Measurements from ENCODE around the gene TIMM44. TPM values are rescaled to one million over a fixed set of nuclear protein-coding genes. Genes with fewer than 3 reads are reported as not detected.
"Not testable (repeated sequence)": the region's sequence is repeated elsewhere in the genome, so short reads cannot be mapped to it uniquely, and the experiment has no call there.

Gene TIMM44
- total and polyA plus RNA-seq, 2 donors = 31.2 to 60.2 TPM

- H3K4me3 ChIP-seq (ENCODE audit: low read depth, low read length) = peak overlapping the region; percentile 29
- no peaks in the 10 kb centered on the region for H3K36me3 ChIP-seq (ENCODE audit: insufficient read depth)
- no peaks in the 10 kb centered on the region for H3K4me1 ChIP-seq (ENCODE audit: insufficient read depth)
- H3K27ac ChIP-seq (ENCODE audit: low read depth) = peak overlapping the region; percentile 55
- DNase-seq (ENCODE audit: extremely low spot score) = no peak
- WGBS = 40% methylated on average over 17 of the region's 17 CpGs
Observed at GRCh38 chr19:7921302-7921966, 22.0 kb downstream of the TIMM44 start.

DNA sequence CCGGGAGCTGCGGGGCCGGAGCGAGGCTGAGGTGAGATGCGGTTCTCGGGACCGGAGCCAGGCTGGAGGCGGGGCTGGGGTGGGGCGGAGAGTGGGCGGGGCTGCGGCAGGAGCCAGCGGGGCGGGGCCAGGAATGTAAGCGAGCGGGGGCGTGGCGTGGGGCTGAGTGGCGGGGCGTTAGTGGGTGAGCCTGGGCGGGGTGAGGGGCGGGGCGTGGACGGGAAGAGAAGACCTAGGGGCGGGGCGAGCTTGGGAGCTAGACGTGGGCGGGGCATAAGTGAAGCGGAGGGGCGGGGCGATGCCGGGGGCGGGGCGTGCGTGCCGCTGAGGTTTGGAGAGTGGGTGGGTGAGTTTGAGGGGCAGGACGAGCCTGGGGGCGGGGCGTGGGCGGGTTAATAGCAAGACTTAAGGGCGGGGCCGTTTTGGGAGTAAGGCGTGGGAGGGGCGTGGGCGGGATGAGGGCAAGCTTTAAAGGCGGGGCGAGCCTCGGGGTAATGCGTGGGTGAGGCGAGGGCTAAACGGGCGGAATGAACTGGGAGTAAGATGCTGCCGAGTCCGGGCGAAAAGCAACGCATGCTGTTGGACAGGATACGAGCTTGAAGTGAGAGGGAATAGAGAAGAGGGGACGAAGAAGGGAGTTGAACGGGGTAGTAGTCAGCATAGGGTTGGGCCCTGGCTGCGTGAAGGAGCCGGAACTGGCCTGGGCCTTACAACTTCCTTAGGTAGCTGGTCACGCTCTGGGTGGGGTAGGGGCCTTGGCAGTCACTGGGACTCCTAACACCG is 22.8 kb downstream of the TIMM44 start:
- no peaks in the 10 kb centered on the region for H3K4me1 ChIP-seq (ENCODE audit: insufficient read depth)
- peak; percentile 94 for DNase-seq (ENCODE audit: extremely low spot score)
- H3K4me3 ChIP-seq (ENCODE audit: low read depth, low read length) = peak overlapping the region; percentile 60
- peak overlapping the region; percentile 81 for H3K27ac ChIP-seq (ENCODE audit: low read depth)
- WGBS = under 1% methylated on average over 62 of the region's 62 CpGs
- H3K36me3 ChIP-seq (ENCODE audit: insufficient read depth) = no peaks in the 10 kb centered on the region

GRCh38 chr19:7919610-7920518 is 23.6 kb downstream of the TIMM44 start, which contains the start of gene SNAPC2:
Gene SNAPC2 (plus strand): TSS chr19:7920338. CDS start chr19:7920367, 29 bp downstream.
- peak; percentile 52 for DNase-seq (ENCODE audit: extremely low spot score)
- Histone ChIP-seq H3K4me3 (ENCODE audit: low read depth, low read length) (peak within 1 kb of the TSS; percentile 60), H3K27ac (ENCODE audit: low read depth) (peak within 1 kb of the TSS; percentile 81), H3K4me1 (ENCODE audit: insufficient read depth) (no peaks in the 10 kb centered on the region), H3K36me3 (ENCODE audit: insufficient read depth) (no peaks in the 10 kb centered on the region)
- 7% methylated on average over 62 of the region's 62 CpGs for WGBS

GRCh38 chr19:7918615-7919421 is 24.6 kb downstream of the TIMM44 start:
- no peak overlapping the region for H3K4me3 ChIP-seq (ENCODE audit: low read depth, low read length)
- no peaks in the 10 kb centered on the region for H3K36me3 ChIP-seq (ENCODE audit: insufficient read depth)
- no peak for DNase-seq (ENCODE audit: extremely low spot score)
- 48% methylated on average over 42 of the region's 42 CpGs for WGBS
- H3K4me1 ChIP-seq (ENCODE audit: insufficient read depth) = no peaks in the 10 kb centered on the region
- H3K27ac ChIP-seq (ENCODE audit: low read depth) = no peak overlapping the region

GRCh38 chr19:7918062-7918614 is 25.3 kb downstream of the TIMM44 start:
- H3K27ac ChIP-seq (ENCODE audit: low read depth); H3K36me3 ChIP-seq (ENCODE audit: insufficient read depth); H3K4me3 ChIP-seq (ENCODE audit: low read depth, low read length); DNase-seq (ENCODE audit: extremely low spot score); H3K4me1 ChIP-seq (ENCODE audit: insufficient read depth): not testable (repeated sequence)
- WGBS = 29% methylated on average over 29 of the region's 29 CpGs

DNA sequence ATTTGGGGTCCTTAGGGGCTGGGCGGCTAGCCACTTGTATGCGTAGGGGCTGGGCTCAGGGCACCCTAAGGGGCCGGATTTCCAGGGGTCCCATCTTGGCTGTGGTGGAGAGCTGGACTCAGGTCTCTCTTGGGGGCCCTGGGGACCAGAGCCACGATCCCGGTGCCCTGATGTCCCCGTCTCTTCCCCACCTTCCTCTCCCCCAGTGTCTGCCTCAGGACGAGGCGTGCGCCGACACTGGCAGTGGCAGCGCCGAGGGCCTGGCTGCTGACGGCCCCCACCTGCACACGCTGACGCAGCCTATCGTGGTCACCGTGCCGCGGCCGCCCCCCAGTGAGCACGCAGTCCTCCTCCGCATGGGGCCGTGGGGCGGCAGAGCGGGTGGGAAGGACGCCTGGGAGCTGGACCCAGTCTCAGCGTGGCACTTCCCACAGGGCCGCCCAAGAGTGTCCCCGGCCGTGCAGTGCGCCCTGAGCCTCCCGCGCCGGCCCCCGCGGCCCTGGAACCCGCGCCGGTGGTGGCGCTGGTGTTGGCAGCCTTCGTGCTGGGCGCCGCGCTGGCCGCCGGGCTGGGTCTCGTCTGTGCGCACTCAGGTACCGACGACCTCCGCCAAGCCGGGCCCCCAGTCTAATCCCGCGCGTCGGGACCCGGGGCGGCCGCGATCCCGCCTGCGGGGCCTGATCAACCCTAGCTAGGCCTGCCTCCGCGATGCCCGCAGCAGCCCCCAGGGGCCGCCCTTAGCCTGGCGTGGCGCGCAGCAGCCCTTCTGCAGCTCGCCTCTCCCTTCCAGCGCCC is 26.0 kb downstream of the TIMM44 start:
- peak overlapping the region; percentile 24 for H3K4me3 ChIP-seq (ENCODE audit: low read depth, low read length)
- DNase-seq (ENCODE audit: extremely low spot score) = no peak
- H3K27ac ChIP-seq (ENCODE audit: low read depth) = no peak overlapping the region
- H3K36me3 ChIP-seq (ENCODE audit: insufficient read depth) = no peaks in the 10 kb centered on the region
- H3K4me1 ChIP-seq (ENCODE audit: insufficient read depth) = no peaks in the 10 kb centered on the region
- 1% methylated on average over 71 of the region's 71 CpGs for WGBS

GRCh38 chr19:7916955-7917266 is 26.6 kb downstream of the TIMM44 start:
- Histone ChIP-seq H3K4me3 (ENCODE audit: low read depth, low read length) (peak overlapping the region; percentile 32), H3K36me3 (ENCODE audit: insufficient read depth) (peaks cover 2% of the 10 kb centered on the region), H3K4me1 (ENCODE audit: insufficient read depth) (no peaks in the 10 kb centered on the region), H3K27ac (ENCODE audit: low read depth) (no peak overlapping the region)
- no peak for DNase-seq (ENCODE audit: extremely low spot score)
- 8% methylated on average over 12 of the region's 12 CpGs for WGBS

DNA sequence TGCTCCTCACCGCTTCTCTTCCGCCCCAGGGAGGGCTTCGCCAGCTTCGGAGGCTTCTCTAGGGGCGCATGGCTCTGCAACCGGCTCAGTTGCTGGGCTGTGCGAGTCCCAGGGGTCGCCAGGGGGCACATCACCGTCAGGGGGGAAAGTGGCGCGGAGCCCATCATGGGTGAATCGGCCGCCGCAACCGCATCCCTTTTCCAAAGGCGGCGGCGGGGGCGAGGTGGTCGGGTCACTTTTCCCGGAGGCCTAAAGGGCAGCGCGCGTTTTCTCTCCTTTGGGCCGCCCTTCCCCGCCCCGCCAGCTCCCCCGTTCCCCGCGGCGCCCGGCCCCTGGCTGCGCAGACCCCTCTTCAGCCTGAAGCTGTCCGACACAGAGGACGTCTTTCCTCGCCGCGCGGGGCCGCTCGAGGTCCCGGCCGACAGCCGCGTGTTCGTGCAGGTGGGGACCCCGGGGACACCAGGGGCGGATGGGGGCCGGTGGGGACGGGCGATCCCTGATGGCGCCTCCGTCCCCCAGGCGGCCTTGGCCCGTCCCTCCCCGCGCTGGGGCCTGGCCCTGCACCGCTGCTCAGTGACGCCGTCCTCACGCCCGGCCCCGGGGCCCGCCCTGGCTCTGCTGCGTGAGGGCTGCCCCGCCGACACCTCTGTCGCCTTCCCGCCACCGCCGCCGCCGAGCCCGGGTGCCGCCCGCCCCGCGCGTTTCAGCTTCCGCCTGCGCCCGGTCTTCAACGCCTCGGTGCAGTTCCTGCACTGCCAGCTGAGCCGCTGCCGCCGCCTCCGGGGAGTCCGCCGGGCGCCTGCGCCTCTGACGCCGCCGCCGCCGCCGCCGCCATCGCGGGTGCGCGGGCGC is 27.1 kb downstream of the TIMM44 start:
- Histone ChIP-seq H3K27ac (ENCODE audit: low read depth) (no peak overlapping the region), H3K4me1 (ENCODE audit: insufficient read depth) (no peaks in the 10 kb centered on the region), H3K36me3 (ENCODE audit: insufficient read depth) (peaks cover 5% of the 10 kb centered on the region), H3K4me3 (ENCODE audit: low read depth, low read length) (peak overlapping the region; percentile 32)
- DNase-seq (ENCODE audit: extremely low spot score) = no peak
- under 1% methylated on average over 104 of the region's 104 CpGs for WGBS

DNA sequence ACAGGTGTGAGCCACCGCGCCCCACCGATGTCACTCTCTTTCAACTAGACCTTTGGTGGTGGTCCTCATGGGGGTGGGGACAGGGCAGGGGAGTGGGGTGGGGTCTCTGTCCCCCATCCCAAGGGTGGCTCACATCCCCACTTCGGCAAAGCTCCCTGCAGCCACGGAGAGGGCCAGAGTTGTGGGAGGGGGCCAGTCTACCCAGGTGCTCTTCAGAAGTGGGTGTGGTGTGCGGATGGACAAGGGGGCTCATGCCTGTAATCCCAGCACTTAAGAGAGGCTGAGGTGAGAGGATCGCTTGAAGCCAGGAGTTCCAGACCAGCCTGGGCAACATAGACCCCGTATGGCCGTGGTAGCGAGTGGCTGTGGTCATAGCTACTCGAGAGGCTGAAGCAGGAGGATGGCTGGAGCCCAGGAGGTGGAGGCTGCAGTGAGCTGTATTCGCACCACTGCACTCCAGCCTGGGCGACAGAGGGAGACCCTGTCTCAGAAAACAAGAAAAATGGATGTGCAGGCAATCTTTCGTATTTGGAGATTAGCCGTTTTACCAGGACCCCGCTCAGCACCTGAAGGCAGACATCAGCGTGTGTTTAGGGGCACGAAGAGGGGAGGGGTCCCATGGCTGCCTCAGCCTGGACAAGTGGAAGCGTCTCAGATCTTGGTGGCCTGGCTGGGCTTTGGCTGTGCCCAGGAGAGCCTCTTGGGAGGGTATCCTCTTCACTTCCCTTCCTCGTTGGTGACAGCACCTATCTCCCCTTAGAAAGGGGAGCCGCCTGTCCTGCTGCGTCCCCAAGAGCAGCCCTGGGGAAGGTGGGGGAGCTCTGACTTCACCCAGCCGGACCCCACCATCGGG is 28.0 kb downstream of the TIMM44 start:
- Histone ChIP-seq H3K36me3 (ENCODE audit: insufficient read depth) (peaks cover 8% of the 10 kb centered on the region), H3K27ac (ENCODE audit: low read depth) (no peak overlapping the region), H3K4me1 (ENCODE audit: insufficient read depth) (no peaks in the 10 kb centered on the region), H3K4me3 (ENCODE audit: low read depth, low read length) (peak overlapping the region; percentile 5)
- 46% methylated on average over 24 of the region's 24 CpGs for WGBS
- DNase-seq (ENCODE audit: extremely low spot score) = no peak

DNA sequence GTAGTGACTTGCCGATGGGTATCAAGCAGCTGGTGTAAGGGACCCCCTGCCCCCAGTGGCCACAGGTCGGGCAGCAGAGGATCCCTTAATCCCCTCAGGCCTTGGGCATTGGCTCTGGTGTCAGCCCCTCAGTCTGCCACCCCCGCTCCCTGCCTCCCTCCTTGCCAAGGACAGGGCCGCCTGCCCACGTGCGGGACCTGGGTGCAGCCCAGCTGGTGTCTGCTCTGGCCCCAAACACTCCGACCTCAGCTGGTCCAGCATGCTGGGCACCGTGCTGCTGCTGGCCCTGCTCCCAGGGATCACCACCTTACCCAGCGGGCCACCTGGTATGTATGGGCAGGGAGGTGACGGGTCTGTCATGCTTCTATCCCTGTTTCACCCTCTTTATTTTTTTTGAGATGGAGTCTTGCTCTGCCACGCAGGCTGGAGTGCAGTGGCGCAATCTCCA is 28.8 kb downstream of the TIMM44 start, which contains the start of gene TGFBR3L:
Gene TGFBR3L, plus strand, starts transcription at position 233 of the 448 bp plus-strand sequence.
- peaks cover 12% of the 10 kb centered on the region for H3K36me3 ChIP-seq (ENCODE audit: insufficient read depth)
- no peak within 1 kb of the TSS for H3K27ac ChIP-seq (ENCODE audit: low read depth)
- no peak for DNase-seq (ENCODE audit: extremely low spot score)
- no peak within 1 kb of the TSS for H3K4me3 ChIP-seq (ENCODE audit: low read depth, low read length)
- no peaks in the 10 kb centered on the region for H3K4me1 ChIP-seq (ENCODE audit: insufficient read depth)
- WGBS = 61% methylated on average over 12 of the region's 12 CpGs

- Histone ChIP-seq H3K36me3 (ENCODE audit: insufficient read depth) (peaks cover 12% of the 10 kb centered on the region), H3K4me1 (ENCODE audit: insufficient read depth) (no peaks in the 10 kb centered on the region), H3K27ac (ENCODE audit: low read depth) (no peak overlapping the region), H3K4me3 (ENCODE audit: low read depth, low read length) (no peak overlapping the region)
- whole genome bisulfite sequencing = 50% methylated on average over 12 of the region's 12 CpGs
- no peak for DNase-seq (ENCODE audit: extremely low spot score)
Observed at GRCh38 chr19:7914099-7914498, 29.4 kb downstream of the TIMM44 start.
